Kidney epithelial cell (primary cell): Measurements from ENCODE around the gene RSPH9. TPM values are rescaled to one million over a fixed set of nuclear protein-coding genes. Genes with fewer than 3 reads are reported as not detected.

ENCODE experiments used
- DNase-seq: peaks from one replicate; pipeline ENCODE4 v3.0.0-alpha.2; 2010; ENCODE audit warnings: low read depth
- H3K27me3 ChIP-seq: 2 replicates; pipeline ENCODE4 v1.6.0; 2011; ENCODE audit warnings: low read length; ENCODE audit not compliant: control insufficient read depth, insufficient read depth
- H3K36me3 ChIP-seq: 2 replicates; pipeline ENCODE4 v1.5.1; 2011; ENCODE audit warnings: low read length; ENCODE audit not compliant: control insufficient read depth, insufficient read depth
- H3K4me3 ChIP-seq: 2 replicates; pipeline ENCODE4 v1.5.1; 2011; ENCODE audit warnings: low read depth, mild to moderate bottlenecking, control low read depth, low read length
- total RNA-seq: library from RNA; depleted of rRNA; stranded (reverse); fragments of >200 nt; gene quantifications from 2 replicates; pipeline ENCODE4 v1.2.3, GENCODE V29; 2015
- TF ChIP-seq, protein P1 (sequence below): IDR thresholded peaks from 2 replicates; pipeline ENCODE4 v1.5.1; 2011; ENCODE audit warnings: mild to moderate bottlenecking, moderate library complexity, low read length, control low read depth, inconsistent platforms; ENCODE audit not compliant: insufficient read depth, poor library complexity, severe bottlenecking

RSPH9 gene
- total RNA-seq, 1 donor from 2014 or later: 0.08 TPM

DNA sequence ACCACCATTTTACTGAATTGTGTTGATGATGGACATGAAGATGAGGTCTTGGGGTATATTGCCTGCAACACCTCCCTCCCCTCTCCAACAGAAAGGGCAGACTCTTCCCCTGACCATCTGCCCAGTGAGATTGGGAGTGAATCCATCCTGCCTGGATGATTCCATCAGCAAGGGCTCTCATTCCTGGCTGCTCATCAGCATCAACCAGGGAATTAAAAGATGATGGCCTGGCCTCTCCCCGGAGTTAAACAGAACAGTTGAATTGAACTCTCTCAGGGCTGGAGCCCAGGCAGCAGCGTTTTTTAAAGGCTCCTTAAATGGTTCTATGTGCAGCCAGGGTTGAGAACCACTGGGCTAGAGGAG lies 57.3 kb downstream of the RSPH9 start:
- H3K27me3 ChIP-seq: no peaks in the 10 kb centered on the region
- H3K36me3 ChIP-seq: no peaks in the 10 kb centered on the region
- no peak overlapping the region for H3K4me3 ChIP-seq
- TF ChIP-seq, protein P1, sequence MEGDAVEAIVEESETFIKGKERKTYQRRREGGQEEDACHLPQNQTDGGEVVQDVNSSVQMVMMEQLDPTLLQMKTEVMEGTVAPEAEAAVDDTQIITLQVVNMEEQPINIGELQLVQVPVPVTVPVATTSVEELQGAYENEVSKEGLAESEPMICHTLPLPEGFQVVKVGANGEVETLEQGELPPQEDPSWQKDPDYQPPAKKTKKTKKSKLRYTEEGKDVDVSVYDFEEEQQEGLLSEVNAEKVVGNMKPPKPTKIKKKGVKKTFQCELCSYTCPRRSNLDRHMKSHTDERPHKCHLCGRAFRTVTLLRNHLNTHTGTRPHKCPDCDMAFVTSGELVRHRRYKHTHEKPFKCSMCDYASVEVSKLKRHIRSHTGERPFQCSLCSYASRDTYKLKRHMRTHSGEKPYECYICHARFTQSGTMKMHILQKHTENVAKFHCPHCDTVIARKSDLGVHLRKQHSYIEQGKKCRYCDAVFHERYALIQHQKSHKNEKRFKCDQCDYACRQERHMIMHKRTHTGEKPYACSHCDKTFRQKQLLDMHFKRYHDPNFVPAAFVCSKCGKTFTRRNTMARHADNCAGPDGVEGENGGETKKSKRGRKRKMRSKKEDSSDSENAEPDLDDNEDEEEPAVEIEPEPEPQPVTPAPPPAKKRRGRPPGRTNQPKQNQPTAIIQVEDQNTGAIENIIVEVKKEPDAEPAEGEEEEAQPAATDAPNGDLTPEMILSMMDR: no peak
- no peak for DNase-seq

DNA sequence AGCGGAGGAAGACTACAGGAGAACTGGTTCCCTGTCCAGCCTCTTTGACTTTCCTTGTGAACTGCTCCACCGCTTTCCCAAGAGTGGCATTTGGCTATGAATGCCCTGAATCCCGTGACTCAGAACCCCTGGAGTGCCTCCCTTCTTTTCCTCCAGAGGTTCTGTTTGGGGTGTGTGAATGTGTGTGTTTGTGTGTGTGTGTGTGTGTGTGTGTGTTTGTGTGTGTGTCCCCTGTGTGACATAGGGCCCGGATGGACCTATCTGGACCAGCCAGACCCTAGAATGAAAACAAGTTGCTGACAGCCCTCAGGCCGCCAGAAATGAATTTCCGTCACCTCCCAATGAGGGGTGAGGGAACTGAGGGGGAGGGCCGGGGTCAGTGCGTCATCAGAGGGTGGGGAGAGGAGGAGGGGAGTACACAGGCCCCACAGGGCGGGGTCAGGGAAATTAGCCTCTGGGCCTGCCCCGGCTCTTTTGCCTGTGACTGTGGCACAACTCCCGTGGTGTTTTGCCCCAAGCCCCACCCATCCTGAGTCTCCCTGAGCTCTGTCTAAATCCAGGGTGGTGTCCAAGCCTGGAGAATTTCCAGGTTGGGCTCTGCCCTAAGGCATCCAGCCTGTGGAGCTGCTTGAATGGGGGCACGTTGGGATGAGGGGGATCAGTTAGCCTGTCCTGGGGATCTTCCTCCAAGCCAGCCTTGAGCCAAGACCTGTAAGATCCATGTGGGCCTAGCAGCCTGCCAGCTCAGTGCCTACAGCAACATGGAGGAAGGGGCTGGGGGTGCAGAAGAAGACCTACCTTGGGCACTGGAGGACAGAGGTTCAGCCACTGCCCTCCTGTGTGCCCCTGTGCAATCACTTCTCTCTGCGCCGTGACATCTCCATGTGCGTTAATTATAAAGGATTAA lies 58.0 kb downstream of the RSPH9 start:
- H3K4me3 ChIP-seq: no peak overlapping the region
- no peaks in the 10 kb centered on the region for H3K27me3 ChIP-seq
- TF ChIP-seq, protein P1: no peak
- no peaks in the 10 kb centered on the region for H3K36me3 ChIP-seq
- DNase-seq: peak; percentile 78

DNA sequence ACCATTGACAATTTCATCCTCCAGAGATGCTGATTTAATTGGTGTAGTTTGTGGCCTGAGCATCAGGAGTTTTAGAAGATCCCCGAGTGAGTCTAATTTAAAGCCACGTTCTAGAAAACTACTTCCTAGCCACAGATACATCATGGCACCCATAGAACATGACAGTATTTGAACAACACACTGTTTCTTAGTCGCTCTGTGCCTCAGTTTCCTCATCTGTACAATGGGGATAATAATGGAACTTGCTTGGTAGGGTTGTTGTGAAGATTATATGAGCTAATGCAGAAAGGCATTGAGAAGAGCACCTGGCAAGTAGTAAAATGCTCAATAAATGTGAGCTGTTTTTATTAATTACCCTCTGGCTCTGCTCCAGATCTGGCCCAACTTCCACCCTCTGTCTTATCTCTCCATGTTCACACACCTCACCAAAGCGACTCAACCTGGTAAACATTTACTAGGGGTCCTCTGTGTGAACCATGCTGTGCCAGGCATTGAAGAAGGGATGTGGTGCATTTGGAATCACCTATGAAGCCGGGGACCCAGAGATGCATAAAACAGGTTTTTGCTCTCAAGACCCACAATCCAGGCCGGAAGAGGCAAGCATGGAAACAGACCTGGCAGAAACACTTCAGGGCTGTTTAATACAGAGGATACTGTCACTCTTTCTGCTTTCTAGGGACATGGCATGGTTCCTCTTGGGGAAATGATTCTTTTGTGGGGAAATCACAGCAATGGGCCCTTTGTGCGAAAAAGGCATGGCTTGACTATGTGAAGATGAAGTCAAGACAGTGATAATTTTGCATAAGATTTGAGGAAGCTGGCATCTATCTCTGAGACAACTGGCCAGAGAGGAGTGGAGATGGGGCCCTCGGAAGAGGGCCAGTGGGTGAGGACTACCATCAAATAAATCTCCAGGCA lies 58.9 kb downstream of the RSPH9 start:
- no peaks in the 10 kb centered on the region for H3K27me3 ChIP-seq
- TF ChIP-seq, protein P1: no peak
- DNase-seq: no peak
- H3K4me3 ChIP-seq: no peak overlapping the region
- H3K36me3 ChIP-seq: no peaks in the 10 kb centered on the region

DNA sequence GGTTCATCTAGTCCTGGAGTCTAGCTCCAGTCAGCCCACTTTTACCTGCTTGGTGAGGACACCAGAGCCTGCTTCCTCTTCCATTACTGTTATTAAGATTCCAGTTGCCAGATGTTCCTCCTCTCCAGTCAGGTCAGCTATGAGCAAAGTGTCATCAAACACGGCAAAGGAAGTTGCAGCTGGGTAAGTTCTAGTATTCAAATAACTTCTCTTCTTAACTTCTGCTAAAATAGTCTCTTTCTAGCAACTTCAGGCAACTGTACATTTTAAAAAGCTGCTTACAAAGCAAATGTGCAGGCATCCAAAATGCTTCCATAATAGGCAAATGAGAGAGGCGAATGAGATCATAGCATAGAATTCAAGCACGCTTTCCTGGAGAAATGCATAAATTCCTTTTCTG lies 61.2 kb downstream of the RSPH9 start:
- no peaks in the 10 kb centered on the region for H3K27me3 ChIP-seq
- no peak overlapping the region for H3K4me3 ChIP-seq
- TF ChIP-seq, protein P1: no peak
- no peaks in the 10 kb centered on the region for H3K36me3 ChIP-seq
- DNase-seq: no peak

DNA sequence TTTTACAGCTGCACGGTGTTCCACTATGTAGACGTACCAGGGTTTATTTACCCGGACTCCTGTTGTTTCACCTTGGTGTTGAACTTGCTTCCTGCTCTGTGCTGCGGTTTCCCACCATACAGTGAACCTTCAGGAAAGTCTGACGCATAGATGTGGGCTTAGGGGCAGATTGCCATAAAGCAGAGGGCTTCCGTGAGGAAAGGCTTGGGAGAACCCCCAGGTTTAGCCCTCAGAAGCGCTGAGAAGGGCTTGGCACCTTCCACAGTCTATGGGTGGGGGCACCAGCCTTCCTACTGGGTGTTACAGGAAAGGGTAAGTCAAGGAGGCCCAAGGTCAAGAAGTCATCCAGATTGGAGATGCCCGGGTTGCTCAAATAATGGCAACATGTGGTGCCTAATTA lies 62.0 kb downstream of the RSPH9 start:
- Histone ChIP-seq H3K36me3 (no peaks in the 10 kb centered on the region), H3K4me3 (no peak overlapping the region), H3K27me3 (peaks cover 5% of the 10 kb centered on the region)
- no peak for DNase-seq
- TF ChIP-seq, protein P1: no peak
